Peyer's patch (tissue), 4 donors: ENCODE measurements around the gene CCNG2.
A peak's percentile ranks its signal among the peaks of the same experiment; 100 is the strongest.

ENCODE experiments used
- POLR2A ChIP-seq, 2 donors: fragments of 450-650 bp; IDR thresholded peaks; one replicate each; pipeline ENCODE4 v1.5.1; 2017; ENCODE audit warnings: antibody characterized with exemption in 2 of 2, mild to moderate bottlenecking in 2 of 2, moderate library complexity in 2 of 2
- TF ChIP-seq, protein P1 (sequence below), 6 experiments: fragments of 450-650 bp in 4 of 6; fragments of 200-600 bp in 2 of 6; sonication (generic) in 1 of 6; IDR thresholded peaks; one replicate each; pipeline ENCODE4 v1.5.1; 2017 to 2019; ENCODE audit warnings: antibody characterized with exemption in 6 of 6, mild to moderate bottlenecking in 3 of 6, moderate library complexity in 1 of 6

DNA sequence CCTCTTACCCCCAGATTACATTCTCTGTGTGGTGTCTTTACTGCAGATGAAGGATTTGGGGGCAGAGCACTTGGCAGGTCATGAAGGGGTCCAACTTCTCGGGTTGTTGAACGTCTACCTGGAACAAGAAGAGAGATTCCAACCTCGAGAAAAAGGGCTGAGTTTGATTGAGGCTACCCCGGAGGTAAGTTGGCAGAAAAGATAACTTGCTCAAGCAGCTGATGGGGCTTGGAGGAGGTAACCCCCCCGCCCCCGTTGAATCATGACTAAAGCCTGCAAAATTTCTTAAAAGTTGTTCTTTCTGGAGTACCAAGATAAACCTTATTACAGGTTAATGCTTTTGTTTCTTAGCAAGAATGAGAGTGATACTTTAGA, 1.5 kb downstream of the CCNG2 start:
- TF ChIP-seq, protein P1, sequence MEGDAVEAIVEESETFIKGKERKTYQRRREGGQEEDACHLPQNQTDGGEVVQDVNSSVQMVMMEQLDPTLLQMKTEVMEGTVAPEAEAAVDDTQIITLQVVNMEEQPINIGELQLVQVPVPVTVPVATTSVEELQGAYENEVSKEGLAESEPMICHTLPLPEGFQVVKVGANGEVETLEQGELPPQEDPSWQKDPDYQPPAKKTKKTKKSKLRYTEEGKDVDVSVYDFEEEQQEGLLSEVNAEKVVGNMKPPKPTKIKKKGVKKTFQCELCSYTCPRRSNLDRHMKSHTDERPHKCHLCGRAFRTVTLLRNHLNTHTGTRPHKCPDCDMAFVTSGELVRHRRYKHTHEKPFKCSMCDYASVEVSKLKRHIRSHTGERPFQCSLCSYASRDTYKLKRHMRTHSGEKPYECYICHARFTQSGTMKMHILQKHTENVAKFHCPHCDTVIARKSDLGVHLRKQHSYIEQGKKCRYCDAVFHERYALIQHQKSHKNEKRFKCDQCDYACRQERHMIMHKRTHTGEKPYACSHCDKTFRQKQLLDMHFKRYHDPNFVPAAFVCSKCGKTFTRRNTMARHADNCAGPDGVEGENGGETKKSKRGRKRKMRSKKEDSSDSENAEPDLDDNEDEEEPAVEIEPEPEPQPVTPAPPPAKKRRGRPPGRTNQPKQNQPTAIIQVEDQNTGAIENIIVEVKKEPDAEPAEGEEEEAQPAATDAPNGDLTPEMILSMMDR (IDR thresholded peaks at IDR 0.05), result peak in 1 of 6 experiments; percentile 22
- TF ChIP-seq POLR2A (IDR thresholded peaks at IDR 0.05), result no peak
